ENCODE measurements around the gene DDB1.

The DDB1 gene

DNA sequence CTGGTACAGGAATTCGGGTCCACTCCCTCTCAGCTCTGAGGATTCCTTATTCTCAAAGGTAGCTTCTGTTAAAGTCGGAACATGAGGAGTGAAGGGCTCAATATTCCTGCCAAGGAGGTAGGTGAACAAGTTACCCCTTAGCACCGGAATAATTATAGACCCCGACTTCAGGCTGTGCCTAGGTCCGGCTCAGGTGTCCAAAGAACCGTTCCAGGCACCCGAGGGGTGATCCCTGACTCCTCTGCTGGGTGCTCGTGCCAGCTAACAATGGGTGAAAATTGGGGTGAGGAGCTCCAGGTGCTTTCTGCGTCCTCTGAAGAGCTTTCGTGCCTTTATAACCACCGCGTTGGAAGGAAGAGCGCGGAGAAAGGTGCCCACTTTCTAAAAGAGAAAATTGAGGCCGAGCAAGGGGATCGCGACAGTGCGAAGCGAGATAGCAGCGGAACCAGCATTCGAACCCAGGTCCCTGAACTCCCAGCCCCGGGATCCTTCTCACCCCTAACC, 28.4 kb upstream of the DDB1 start:
- no peak for DNase-seq (ENCODE audit: low spot score)

DNA sequence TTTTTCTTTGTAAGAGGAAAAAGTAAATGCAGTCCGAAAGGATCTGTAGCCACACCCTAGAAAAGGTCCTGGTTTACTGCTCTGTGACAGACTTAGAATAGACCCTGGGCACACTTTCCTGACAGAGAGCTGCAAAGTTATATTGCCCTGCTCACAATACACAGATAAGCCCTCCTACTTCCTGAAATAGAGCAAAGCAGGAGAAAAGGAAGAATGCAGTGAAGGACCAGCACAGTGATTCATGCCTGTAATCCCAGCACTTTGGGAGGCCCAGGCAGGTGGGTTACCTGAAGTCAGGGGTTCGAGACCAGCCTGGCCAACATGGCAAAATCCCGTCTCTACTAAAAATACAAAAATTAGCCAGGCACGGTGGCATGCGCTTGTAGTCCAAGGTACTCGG, 26.6 kb upstream of the DDB1 start:
- Histone ChIP-seq H3K4me3 (ENCODE audit: severe bottlenecking) (no peak overlapping the region), H3K9me3 (ENCODE audit: severe bottlenecking) (no peaks in the 10 kb centered on the region), H3K27ac (ENCODE audit: poor library complexity, severe bottlenecking) (no peak overlapping the region), H3K36me3 (ENCODE audit: low read depth) (peaks cover 14% of the 10 kb centered on the region), H3K4me1 (ENCODE audit: insufficient read depth, poor library complexity, severe bottlenecking) (peaks cover 4% of the 10 kb centered on the region), H3K27me3 (ENCODE audit: insufficient read depth, poor library complexity, severe bottlenecking) (no peaks in the 10 kb centered on the region)
- DNase-seq (ENCODE audit: low spot score) (no peak), ATAC-seq (ENCODE audit: low read depth) (no peak)
- TF ChIP-seq, protein P1, sequence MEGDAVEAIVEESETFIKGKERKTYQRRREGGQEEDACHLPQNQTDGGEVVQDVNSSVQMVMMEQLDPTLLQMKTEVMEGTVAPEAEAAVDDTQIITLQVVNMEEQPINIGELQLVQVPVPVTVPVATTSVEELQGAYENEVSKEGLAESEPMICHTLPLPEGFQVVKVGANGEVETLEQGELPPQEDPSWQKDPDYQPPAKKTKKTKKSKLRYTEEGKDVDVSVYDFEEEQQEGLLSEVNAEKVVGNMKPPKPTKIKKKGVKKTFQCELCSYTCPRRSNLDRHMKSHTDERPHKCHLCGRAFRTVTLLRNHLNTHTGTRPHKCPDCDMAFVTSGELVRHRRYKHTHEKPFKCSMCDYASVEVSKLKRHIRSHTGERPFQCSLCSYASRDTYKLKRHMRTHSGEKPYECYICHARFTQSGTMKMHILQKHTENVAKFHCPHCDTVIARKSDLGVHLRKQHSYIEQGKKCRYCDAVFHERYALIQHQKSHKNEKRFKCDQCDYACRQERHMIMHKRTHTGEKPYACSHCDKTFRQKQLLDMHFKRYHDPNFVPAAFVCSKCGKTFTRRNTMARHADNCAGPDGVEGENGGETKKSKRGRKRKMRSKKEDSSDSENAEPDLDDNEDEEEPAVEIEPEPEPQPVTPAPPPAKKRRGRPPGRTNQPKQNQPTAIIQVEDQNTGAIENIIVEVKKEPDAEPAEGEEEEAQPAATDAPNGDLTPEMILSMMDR (IDR thresholded peaks at IDR 0.05; ENCODE audit: poor library complexity, severe bottlenecking), result no peak

More for the DNA sequence above, 28.4 kb upstream of the DDB1 start:
- Histone ChIP-seq H3K36me3 (ENCODE audit: low read depth) (peaks cover 28% of the 10 kb centered on the region), H3K4me3 (ENCODE audit: severe bottlenecking) (peak overlapping the region; percentile 44), H3K9me3 (ENCODE audit: severe bottlenecking) (no peaks in the 10 kb centered on the region), H3K27ac (ENCODE audit: poor library complexity, severe bottlenecking) (peak overlapping the region; percentile 83), H3K27me3 (ENCODE audit: insufficient read depth, poor library complexity, severe bottlenecking) (no peaks in the 10 kb centered on the region), H3K4me1 (ENCODE audit: insufficient read depth, poor library complexity, severe bottlenecking) (peaks cover 4% of the 10 kb centered on the region)
- ATAC-seq (ENCODE audit: low read depth), result no peak
- TF ChIP-seq, protein P1 (IDR thresholded peaks at IDR 0.05; ENCODE audit: poor library complexity, severe bottlenecking), result no peak

DNA sequence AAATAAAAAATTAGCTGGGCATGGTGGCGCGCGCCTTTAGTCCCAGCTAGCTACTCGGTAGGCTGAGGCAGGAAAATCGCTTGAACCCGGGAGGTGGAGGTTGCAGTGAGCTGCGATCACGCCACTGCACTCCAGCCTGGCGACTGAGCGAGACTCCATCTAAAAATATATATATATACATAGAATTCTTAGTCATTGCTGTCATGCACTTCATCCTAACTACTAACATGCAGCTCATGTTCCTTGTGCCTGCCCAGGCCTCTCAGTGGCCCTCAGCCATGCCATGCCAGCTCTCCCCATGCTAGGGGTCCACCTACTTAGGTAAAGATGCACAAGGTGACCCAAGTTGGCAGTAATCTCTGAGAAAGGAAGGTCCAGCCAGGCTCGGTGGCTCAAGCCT, 25.7 kb upstream of the DDB1 start:
- ATAC-seq (ENCODE audit: low read depth) (no peak), DNase-seq (ENCODE audit: low spot score) (no peak)
- no peaks in the 10 kb centered on the region for H3K9me3 ChIP-seq (ENCODE audit: severe bottlenecking)
- peaks cover 4% of the 10 kb centered on the region for H3K4me1 ChIP-seq (ENCODE audit: insufficient read depth, poor library complexity, severe bottlenecking)
- H3K36me3 ChIP-seq (ENCODE audit: low read depth), result peaks cover 4% of the 10 kb centered on the region
- H3K27me3 ChIP-seq (ENCODE audit: insufficient read depth, poor library complexity, severe bottlenecking), result no peaks in the 10 kb centered on the region
- TF ChIP-seq, protein P1 (IDR thresholded peaks at IDR 0.05; ENCODE audit: poor library complexity, severe bottlenecking), result no peak
- H3K4me3 ChIP-seq (ENCODE audit: severe bottlenecking), result no peak overlapping the region
- H3K27ac ChIP-seq (ENCODE audit: poor library complexity, severe bottlenecking), result no peak overlapping the region

DNA sequence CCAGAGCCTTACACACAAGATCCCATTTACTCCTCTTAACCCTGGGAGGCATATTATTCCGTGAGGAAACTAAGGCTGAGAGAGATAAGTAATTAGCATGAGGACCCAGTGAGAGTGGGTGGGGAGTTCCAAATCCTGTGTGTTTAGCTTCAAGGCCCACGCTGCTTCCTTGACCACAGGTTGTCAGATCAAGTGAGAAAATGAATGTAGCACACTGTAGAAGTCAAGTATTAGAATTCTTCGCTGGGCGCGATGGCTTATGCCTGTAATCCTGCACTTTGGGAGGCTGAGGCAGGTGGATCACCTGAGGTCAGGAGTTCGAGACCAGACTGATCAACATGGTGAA, 25.0 kb upstream of the DDB1 start:
- no peak for DNase-seq (ENCODE audit: low spot score)
- H3K4me3 ChIP-seq (ENCODE audit: severe bottlenecking), result no peak overlapping the region
- H3K4me1 ChIP-seq (ENCODE audit: insufficient read depth, poor library complexity, severe bottlenecking), result peaks cover 4% of the 10 kb centered on the region
- TF ChIP-seq, protein P1 (IDR thresholded peaks at IDR 0.05; ENCODE audit: poor library complexity, severe bottlenecking), result no peak
- no peak overlapping the region for H3K27ac ChIP-seq (ENCODE audit: poor library complexity, severe bottlenecking)
- H3K27me3 ChIP-seq (ENCODE audit: insufficient read depth, poor library complexity, severe bottlenecking), result no peaks in the 10 kb centered on the region
- H3K9me3 ChIP-seq (ENCODE audit: severe bottlenecking), result no peaks in the 10 kb centered on the region
- no peaks in the 10 kb centered on the region for H3K36me3 ChIP-seq (ENCODE audit: low read depth)
- no peak for ATAC-seq (ENCODE audit: low read depth)

DNA sequence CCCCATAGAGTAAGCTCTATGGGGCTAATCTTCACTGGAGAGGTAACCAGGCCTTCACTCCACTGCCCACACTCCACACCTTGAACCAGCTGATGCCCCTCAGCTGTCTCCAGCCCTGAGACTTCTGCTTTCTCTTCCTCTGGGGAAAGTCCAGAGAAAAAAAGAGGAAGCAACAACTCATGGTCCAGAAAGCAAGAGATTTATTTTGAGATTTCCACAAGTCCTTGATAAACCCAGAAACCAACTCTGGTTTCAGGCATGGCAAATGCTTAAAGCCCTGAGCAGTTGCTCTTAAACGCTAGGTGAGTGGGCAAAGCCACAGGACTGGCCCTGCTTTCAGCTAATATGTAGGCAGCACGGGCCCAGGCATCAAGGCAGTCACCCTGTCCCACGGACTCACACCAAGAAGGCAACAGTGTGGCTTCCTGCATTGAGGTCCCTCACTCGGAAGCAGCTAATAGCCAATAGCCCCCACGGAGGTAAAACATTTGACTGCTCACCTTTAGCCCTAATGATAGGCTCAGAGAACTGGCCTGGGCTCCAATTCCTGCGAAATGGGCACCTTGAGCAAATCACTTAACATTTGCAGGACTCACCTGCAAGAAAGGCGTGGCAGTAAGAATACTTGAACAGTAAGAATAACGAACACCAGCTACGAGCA, 24.5 kb upstream of the DDB1 start:
- DNase-seq (ENCODE audit: low spot score) (no peak), ATAC-seq (ENCODE audit: low read depth) (no peak)
- TF ChIP-seq, protein P1 (IDR thresholded peaks at IDR 0.05; ENCODE audit: poor library complexity, severe bottlenecking), result no peak
- Histone ChIP-seq H3K9me3 (ENCODE audit: severe bottlenecking) (no peaks in the 10 kb centered on the region), H3K4me3 (ENCODE audit: severe bottlenecking) (no peak overlapping the region), H3K36me3 (ENCODE audit: low read depth) (peaks cover 5% of the 10 kb centered on the region; the same call in 1 of the 2 replicates), H3K27me3 (ENCODE audit: insufficient read depth, poor library complexity, severe bottlenecking) (no peaks in the 10 kb centered on the region), H3K4me1 (ENCODE audit: insufficient read depth, poor library complexity, severe bottlenecking) (peaks cover 4% of the 10 kb centered on the region), H3K27ac (ENCODE audit: poor library complexity, severe bottlenecking) (no peak overlapping the region)
